ENCODE data around the gene RCC1.

- TF ChIP-seq EZH2 (IDR thresholded peaks at IDR 0.05; ENCODE audit: low read length) (no peak), CTCF (optimal IDR thresholded peaks at IDR 0.05 in 1 of 3, IDR thresholded peaks at IDR 0.05 in 1 of 3, conservative IDR thresholded peaks at IDR 0.05 in 1 of 3; ENCODE audit: extremely low read depth in 1 of 3, insufficient read depth in 2 of 3, low read length in 3 of 3) (no peak)
Observed at GRCh38 chr1:28579401-28579800, 73.6 kb downstream of the RCC1 start.

Measured in keratinocyte (primary cell).